GM10266 (cell line): ENCODE results near the gene CMPK2.

ENCODE experiments used
- DNase-seq: peaks from one replicate; pipeline ENCODE4 v3.0.0; 2012; ENCODE audit errors: extremely low spot score
- TF ChIP-seq, protein P1 (sequence below): IDR thresholded peaks from 2 replicates; pipeline ENCODE4 v1.5.1; 2012; ENCODE audit warnings: mild to moderate bottlenecking, low read depth; ENCODE audit not compliant: control insufficient read depth, insufficient read depth; ENCODE audit errors: missing control alignments

CMPK2 gene

DNA sequence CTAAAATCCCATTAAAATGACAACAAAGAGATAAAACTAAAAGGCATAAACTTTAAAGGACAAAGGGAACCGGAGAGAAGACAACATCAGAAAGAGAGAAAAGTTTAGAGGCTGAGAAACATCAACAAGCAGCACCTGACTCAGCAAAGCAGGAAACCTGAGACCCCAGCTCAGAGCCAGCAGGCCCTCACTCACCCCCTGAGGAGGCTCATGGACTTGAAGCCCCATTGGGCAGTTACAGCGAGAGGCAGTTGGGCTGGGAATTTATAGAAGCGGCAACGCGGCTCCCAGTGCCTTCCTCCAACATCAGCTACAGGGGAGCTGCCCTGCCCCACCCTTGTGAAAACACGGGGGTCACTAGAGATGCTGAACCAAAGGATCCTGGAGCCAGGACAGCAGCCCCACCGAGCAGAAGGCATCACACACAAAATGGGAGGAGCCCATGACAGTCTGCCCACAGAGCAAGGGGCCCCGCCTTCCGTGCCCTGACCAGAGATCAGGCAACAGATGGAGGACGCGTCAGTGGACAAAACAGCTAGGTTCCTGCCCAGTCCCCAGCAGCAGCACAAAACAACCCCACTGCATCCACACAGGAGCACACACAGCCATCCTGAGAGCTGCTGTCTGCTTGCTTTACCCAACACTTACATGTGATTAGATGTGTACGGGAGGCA lies 52.7 kb downstream of the CMPK2 start:
- TF ChIP-seq, protein P1, sequence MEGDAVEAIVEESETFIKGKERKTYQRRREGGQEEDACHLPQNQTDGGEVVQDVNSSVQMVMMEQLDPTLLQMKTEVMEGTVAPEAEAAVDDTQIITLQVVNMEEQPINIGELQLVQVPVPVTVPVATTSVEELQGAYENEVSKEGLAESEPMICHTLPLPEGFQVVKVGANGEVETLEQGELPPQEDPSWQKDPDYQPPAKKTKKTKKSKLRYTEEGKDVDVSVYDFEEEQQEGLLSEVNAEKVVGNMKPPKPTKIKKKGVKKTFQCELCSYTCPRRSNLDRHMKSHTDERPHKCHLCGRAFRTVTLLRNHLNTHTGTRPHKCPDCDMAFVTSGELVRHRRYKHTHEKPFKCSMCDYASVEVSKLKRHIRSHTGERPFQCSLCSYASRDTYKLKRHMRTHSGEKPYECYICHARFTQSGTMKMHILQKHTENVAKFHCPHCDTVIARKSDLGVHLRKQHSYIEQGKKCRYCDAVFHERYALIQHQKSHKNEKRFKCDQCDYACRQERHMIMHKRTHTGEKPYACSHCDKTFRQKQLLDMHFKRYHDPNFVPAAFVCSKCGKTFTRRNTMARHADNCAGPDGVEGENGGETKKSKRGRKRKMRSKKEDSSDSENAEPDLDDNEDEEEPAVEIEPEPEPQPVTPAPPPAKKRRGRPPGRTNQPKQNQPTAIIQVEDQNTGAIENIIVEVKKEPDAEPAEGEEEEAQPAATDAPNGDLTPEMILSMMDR = no peak
- DNase-seq = no peak

DNA sequence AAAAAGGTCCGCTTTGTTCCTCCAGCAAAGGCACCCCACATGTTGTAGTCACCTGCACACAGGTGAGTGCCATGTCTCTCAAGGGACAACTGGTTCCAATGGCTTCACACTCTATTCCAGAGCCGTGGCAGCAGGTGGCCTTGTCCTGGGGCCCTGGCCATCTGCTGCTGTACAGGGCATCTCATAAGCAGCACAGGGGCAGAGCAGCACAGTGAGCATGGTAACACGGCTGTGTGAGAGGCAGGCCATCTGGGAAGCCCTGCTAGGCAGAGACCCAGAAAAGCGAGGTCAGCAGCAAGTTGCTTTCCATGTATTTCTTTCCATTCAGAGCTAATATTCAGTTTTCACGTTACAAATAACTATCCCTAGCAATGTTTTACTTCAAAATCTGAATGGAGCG lies 54.7 kb downstream of the CMPK2 start:
- TF ChIP-seq, protein P1 = no peak
- no peak for DNase-seq

DNA sequence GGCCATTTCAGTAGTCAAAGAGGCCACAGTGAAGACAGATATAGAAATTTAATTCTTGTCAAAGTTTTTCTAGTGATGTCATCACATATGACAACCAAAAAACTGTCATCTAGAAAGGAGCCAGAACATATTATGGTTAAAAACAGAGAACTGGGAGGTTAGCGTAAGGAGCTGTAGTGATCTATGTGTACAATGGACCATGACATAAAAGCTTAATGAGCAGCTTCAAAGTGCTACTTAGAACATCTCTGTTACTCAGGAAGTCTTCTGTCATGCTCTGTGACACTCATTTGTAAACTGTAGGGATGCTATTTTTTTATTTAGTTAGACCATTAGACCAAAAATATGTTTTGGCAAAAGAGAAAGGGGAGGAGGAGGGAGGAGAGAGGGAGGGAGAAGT lies 57.3 kb downstream of the CMPK2 start:
- TF ChIP-seq, protein P1 = no peak
- DNase-seq = no peak

DNA sequence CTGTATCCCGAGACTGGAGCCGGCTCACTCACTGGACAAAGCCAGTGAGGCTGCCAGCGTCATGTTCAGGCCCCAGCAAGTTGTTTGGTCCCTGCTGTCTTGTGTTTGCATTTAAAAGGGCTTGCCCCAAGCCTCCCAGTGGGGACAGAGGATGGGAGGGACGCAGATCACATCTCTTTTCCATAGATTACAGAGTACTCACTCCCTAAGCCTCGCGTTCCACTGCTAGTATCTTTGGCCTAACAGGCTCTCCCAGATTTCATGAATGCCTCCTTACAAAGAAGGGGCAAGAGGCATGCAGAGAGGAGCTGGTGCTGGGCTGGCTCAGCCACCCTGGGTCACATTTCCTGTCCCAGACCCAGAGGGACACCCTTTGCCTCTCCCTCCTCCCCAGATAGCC lies 59.1 kb downstream of the CMPK2 start:
- no peak for DNase-seq
- TF ChIP-seq, protein P1 = no peak

DNA sequence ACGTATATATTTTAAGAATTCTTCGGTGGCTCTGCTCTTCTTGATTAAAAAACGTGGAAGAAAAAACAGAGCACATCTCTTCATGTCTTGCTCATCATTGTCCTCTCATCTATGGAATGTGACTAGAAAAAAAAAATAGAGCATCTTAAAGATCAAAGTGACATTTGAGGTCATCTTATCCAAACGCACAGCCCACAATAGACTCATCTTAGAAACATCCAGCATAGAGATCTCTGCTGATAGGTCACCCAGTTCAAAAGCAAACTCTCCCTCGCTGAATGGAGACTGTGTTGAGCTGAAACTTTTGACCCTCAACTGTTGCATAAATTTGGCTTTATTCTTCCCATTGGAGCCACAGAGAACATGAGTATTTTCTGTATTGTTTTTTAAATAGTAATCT lies 65.2 kb downstream of the CMPK2 start:
- DNase-seq = no peak
- TF ChIP-seq, protein P1 = no peak
